ENCODE results near the gene CKAP2L. TPM values are rescaled to one million over a fixed set of nuclear protein-coding genes. Genes with fewer than 3 reads are reported as not detected.
"Not testable (repeated sequence)": the region's sequence is repeated elsewhere in the genome, so short reads cannot be mapped to it uniquely, and the experiment has no call there.

The CKAP2L gene
- total RNA-seq, 1 donor from 2014 or later, result 4.4 TPM

DNA sequence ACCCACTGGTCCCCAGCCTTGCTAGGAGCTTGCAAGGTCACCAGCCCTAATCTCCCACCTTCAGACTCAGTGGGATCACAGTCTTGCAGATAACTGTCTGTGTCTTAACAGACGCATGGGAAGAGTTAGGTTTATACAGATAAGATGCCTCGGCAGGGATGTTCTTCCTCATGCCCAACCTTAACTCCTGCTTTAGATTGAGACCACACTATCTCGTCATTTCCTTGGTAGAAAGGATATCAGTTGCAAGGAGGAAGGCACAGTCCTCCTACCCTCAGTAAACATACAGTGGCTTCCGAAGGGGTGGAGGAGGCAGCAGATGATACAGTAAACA lies 36.4 kb downstream of the CKAP2L start:
- no peak for DNase-seq (ENCODE audit: extremely low read depth, low read depth, low spot score)

DNA sequence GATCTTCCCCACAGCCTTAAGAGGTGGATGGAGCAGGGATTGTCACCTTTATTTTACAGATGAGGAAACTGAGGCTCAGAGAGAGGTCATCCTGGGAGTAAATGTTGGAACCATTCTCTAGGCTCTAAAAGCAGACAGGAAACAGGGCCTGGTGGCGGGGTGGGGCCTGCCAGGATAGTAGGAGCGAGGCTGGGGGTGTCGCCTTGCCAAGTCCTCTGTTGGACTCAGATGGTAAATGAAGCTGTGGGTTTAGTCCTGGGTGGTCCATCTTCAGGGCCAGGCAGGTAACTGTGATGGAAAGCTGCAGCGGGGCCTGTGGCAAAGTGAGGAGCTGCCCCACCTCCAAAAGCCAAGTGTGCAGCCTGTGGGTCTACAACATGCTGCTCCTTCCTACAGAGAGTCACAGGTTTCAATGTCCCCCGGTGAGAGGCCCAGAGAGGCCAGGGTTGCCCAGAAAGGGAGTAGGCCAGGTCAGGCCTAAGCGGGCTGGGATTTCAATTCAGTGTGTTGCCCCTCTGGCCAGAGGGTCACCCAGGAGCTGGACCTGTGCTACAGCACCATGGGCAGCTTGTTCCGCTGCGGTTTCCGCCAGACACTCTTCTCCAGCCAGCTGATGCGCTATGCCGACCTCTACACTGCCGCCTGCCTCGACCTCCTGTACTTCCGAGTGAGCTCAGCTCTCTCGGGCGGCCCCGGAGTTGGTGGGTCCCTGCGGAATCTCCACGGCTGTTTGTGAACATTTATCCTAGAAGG lies 37.0 kb downstream of the CKAP2L start:
- no peak for DNase-seq (ENCODE audit: extremely low read depth, low read depth, low spot score)

DNA sequence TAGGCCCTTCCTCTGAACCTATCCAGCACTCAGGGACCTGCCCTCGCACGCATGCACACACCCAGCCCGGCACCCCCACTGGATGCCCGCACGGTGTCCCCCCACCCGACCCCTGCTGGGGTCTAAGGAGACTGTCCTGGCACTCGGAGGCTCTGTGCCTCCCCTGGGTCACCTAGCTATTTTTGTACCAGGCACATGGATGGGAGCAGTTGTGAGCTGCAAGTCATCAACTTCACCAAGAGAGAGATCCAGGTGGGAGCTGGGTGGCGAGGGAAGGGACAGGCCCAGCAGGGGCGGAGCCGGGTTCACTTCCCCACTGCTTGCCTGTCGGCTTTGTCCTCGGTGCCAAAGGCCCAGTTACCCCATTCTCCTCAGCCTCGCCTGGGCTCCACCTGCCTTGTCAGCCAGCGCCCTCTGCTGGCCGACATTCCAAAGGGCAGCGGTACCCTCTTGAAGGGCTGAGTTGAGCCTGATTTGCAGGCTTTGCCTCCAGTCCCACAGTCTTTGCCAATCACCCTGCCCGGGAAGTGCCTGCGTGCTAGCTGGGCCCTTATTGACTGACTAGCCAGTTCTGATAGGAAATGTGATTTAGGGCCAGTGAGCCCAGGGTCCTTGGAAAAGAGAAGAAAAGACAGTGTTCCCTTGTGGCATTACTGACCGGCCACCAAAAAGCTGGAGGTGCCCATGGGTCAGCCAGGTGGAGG lies 37.8 kb downstream of the CKAP2L start:
- peak; percentile 61 for DNase-seq (ENCODE audit: extremely low read depth, low read depth, low spot score)

DNA sequence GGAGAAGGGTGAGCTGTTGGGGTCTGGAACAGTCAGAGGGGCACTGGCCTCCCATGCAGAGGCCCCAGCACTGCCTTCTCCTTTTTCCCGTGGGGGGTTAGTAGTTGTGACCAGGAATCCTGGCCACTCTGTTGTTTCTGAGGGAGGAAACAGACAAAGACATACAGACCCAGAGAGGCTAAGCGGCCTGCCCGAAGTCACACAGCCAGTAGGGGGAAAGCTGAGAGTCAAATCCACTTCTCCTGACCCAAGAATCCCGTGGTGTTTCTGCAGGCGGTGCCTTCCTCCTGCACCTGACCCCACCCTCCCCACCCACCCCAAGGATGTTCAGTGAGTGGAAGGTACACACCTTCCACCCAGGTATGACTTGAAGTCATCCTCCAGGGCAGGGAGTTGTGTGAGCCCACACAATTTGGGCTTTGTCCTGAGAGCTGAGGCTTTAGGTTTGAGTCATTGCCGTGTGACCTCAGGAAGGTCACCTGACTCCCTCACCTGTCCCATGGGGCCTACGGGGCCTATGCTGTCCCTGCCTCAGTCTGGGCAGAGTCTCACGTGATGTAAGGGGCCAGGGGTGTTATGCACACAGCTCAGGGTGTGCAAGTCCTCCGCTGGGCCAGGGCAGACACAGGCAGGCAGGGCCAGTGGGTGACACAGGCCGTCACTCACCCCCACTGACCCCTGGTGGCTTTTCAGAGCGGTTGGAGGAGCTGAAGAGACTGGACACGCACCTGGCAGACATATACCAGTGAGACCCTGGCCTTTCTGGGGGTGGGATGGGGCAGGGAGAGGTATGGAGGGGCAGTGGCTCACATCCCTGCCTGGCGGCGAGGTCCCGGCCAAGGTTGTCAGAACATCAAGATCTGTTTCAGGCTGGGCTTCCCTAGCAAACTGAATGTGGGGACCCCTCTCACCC lies 38.6 kb downstream of the CKAP2L start:
- no peak for DNase-seq (ENCODE audit: extremely low read depth, low read depth, low spot score)

DNA sequence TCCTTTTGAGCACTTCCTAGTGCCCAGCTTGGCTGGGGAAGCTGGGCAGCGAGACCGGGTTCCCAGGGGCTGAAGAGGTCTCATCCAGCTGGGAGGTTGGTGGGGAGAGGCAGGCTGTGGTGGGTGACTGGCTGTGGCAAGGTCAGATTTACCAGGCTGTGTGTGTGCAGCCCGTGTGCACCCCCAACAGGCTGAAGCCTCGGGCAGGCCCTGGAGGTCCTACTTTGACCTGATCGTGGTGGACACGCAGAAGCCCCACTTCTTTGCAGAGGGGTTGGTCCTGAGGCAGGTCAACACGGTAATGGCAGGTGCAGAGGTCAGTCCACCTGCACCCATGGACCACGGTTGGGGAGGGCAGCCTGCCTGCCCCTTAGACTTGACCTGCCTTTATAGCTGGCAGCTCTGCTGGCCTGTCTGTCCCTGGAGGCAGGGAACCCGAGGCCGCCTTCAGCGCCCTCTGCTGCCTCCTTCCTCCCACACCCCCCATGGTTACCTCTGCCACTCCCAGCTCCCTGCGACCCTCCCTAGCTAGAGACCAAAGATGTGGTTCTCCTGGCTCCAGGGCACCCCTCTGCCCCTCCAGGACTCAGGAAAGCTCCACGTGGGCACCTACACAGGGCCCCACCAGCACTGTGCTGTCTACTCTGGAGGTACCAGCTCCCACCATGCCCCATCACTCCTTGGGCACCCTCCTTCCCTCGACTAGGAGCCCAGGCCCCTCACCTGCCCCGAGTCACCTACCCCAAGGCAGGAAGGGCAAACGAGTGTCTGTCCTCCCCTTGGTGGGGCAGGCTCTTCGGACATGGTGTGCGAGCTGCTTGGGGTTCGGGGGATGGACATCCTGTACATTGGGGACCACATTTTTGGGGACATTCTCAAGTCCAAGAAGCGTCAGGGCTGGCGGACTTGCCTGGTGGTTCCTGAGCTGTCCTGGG lies 39.6 kb downstream of the CKAP2L start:
- no peak for DNase-seq (ENCODE audit: extremely low read depth, low read depth, low spot score)

DNA sequence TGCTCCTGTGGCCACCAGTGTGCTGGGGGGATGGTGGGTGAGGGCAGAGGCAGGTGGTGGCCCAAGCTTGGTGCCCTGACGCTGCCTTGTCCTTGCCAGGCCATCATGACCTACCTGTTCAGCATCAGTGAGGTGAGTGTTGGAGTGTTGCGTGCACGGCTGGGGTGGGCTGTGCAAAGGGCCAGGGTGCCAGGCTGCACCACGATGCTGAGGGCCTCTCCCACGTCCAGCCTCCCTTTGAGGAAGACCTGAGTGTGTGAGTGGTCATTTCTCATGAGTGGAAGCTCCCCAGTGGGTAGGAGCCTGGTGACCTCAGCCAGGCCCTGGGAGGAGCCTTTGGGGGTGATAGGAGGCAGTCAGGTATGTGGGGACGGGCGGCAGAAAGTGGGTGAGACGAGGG lies 40.4 kb downstream of the CKAP2L start:
- no peak for DNase-seq (ENCODE audit: extremely low read depth, low read depth, low spot score)

DNA sequence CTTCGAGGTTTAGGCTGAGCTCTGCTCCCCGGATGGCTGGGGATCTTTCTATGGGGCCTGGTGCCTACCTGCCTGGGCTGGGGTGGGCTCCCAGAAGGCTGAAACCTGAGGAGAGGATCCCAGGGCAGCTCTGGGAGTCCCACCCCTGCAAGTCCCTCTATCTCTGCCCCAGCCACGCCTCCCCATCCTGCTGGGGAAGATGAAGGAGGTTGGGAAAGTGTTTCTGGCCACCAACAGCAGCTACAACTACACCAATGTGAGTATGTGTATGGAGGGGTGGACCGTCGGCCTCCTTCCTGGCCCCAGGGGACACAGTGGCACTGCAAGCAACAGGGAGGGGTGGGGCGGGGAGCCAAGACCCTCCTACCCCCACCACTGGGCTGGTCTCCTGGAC lies 40.9 kb downstream of the CKAP2L start:
- no peak for DNase-seq (ENCODE audit: extremely low read depth, low read depth, low spot score)

DNA sequence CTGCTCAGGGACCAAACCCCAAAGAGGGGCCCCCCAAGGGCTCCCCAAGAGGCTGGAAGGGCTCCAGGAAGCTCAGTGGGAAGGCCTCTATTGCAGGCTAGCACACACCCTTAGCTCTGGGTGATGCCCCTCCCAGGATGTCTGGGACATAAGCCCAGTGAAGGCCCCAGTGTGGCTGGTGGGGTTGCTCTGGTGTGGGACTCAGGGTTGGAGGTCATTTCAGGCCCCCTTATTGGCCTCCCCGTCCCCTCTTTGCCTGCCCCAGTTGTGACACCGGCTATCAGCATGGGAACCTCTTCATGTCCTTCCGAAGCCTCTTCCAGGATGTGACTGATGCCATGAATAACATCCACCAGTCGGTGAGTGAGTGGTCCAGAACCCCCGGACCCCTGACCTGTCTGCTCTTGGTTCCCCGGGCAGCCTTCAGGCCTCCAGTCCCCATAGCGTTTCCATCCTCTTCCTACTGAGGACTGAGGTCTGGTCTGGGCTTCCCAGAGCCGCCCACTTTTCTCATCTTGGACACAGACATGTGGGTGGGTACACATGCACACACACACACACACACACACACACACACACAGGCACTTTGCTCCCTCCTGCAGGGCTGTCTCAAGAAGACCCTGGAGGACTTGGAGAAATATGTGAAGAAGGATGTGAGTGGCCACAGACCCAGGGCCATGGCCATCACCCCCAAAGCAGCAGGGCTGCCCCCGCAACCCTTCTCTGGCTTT lies 41.4 kb downstream of the CKAP2L start:
- DNase-seq (ENCODE audit: extremely low read depth, low read depth, low spot score), result no peak

DNA sequence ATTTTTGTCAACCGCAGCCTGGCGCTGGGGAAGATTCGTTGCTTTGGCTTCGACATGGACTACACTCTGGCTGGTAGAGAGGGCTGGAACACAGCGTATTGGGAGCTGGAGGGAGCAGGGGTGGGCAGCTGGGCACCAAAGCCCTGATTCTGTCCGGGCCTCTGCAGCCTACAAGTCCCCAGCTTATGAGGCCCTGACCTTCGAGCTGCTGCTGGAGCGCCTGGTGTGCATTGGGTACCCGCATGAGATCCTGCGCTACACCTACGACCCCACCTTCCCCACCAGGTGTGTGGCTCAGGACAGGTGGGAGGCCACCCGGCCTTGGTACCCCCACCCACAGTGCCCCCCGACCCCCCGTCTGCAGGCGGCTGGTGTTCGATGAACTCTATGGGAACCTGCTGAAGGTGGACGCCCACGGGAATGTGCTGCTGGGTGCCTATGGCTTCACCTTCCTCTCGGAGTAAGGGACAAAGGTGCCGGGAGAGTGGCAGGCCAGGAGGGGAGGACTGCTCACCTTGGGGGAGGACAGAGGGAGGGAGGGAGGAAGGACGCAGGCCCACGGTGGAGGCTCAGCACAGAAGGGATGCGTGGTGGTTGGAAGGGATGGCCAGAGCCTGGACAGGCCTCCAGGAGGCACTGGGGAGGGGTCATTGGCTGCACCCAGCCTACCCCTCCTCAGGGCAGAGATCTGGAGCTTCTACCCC lies 42.4 kb downstream of the CKAP2L start:
- no peak for DNase-seq (ENCODE audit: extremely low read depth, low read depth, low spot score)

DNA sequence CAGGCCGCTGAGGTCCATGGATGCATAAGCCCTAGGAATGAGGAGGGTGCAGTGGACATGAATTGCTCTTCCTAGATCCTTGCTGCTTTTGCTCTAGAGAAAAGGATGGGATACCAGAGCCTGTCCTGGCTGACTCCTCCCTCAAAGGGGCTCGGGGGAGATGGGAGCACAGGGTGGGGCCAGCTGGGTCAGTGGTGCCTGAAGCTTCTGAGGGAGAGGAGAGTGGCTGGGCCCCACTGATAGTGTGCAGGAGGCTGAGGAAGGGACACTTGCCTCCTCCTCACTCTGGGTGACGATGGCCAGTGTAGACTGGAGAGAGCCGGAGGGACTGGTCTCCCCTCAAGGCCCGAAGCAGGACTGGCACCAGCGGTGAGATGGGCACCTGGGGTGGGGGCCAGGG lies 43.6 kb downstream of the CKAP2L start, which contains the start of gene NT5DC4:
NT5DC4 (plus strand) TSS at position 236 of the 400 bp plus-strand sequence; CDS start at position 296, 60 bp downstream.
- DNase-seq (ENCODE audit: extremely low read depth, low read depth, low spot score), result no peak

DNA sequence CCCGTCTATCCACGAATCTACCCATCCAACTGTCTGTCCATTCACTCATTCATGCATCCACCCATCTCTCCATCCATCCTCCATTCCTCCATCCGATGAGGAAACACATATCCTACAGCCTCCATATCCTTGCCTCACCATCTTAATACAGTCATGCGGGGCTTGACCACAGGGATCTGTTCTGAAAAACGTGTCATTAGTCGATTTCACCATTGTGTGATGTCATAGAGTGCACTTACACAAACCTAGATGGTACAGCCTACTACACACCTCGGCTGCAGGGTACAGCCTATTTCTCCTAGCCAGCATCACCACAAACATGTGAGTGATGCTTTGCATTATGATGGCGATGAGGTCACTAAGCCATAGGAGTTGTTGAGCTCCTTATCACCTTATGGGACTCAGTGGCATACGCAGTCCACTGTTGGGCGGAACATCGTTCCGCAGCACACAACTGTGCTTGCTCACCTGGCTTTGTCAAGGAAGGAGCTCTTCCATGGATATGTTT lies 45.5 kb downstream of the CKAP2L start:
- no peak for DNase-seq (ENCODE audit: extremely low read depth, low read depth, low spot score)

DNA sequence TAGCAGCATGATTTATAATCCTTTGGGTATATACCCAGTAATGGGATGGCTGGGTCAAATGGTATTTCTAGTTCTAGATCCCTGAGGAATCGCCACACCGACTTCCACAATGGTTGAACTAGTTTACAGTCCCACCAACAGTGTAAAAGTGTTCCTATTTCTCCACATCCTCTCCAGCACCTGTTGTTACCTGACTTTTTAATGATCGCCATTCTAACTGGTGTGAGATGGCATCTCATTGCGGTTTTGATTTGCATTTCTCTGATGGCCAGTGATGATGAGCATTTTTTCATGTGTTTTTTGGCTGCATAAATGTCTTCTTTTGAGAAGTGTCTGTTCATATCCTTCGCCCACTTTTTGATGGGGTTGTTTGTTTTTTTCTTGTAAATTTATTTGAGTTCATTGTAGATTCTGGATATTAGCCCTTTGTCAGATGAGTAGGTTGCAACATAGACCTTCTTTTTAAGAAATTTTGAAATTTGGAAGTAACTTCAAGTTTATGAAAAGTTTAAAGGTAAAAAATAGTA lies 47.5 kb downstream of the CKAP2L start:
- not testable (repeated sequence) for DNase-seq (ENCODE audit: extremely low read depth, low read depth, low spot score)

DNA sequence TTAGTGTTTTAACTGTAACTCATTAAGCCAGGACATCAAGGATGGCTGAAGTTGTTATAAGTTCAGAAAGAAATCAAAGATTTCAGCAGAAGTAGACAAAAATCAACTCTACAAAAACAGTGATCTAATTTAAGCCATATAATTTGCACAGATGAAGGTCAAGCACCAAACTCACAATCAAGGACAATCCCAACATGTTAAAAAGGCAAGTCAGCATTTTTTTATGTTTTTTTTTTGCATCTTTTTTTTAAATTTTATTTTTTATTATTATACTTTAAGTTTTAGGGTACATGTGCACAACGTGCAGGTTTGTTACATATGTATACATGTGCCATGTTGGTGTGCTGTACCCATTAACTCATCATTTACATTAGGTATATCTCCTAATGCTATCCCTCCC lies 48.3 kb downstream of the CKAP2L start:
- DNase-seq (ENCODE audit: extremely low read depth, low read depth, low spot score), result not testable (repeated sequence)

DNA sequence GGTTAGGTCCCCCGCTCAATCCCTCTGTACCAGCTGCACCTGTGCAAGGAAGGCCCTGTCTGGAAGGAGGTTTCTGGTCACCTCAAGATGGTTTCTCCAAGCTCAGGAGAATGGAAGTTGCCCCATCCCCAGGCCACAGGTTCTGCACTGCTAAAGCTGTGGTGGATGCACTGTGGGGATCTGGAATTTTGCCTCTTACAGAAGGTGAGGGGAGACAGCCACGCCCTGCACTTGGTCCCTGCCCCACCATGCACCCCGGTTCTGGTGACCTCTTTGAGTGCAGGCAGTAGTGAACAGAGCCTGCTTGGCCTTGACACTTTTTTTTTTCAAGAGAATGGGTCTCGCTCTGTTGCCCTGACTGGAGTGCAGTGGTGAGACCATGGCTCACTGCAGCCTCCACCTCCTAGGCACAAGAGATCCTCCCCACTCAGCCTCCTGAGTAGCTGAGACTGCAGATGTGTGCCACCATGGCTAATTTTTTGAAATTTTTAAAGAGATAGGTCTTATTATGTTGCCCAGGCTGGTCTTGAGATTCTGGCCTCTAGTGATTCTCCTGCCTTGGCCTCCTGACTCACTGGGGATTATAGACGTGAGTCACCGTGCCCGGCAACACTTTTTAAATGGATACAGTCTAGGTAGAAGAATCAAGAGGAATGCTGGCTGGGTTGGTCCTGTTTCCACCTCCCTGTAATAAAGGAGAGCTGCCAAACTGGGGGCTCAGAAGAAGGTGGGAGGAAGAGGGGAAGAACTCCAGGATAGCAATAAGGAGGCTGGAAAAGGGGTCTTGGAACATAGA lies 49.4 kb downstream of the CKAP2L start:
- no peak for DNase-seq (ENCODE audit: extremely low read depth, low read depth, low spot score)

DNA sequence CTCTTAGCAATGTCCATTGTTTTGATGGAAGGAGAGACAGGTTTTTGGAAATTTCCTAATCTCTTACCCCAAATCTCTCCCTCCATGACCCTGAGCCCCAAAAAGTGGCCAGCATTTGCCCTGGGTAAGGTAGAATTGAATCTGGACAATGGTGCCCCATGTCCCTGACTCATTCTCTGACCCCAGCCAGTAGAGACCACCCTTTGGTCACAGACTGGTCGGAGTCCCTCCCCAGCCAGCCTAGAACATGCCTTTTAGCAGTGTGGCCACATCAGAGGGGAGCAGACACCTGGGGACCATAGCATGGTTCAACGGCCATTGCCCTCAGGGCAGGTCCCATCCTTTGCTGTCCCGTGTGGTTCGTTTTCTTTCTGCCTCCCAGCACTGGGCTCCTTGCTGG lies 50.1 kb downstream of the CKAP2L start:
- no peak for DNase-seq (ENCODE audit: extremely low read depth, low read depth, low spot score)

DNA sequence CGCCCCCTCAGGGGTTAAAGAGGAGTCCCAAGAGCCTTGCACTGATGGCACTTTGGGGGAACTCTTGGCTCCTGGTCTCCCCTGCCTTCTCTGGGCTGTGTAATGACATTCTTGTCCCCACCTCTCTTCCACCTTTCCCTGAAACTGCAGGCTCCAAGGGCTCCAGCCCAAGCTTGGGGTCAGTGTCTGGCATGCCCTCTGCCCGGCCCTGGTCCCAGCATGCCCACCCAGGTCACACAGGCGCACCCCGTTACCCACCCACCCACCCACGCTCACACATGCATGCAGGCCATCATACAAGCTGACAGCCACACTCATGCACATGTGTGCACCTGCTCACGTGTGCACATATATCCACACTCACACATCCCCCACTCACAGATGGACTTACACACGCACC lies 50.5 kb downstream of the CKAP2L start:
- DNase-seq (ENCODE audit: extremely low read depth, low read depth, low spot score), result no peak

DNA sequence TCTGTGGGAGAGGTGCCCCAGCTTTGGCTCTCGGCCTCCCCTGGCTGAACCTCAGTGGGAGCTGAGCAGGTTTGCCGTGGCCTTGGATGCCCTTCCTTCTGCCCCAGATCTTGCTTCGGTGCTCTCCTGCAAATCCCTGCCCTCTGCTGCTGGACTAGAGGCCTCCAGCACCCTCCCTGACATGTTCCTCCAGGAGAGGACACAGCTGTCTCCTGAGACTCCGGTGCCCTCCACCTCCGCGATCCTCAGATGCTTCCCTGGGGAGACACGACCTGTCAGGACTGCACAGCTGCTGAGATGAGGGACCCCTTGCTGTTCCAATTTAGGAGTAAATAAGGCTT lies 50.9 kb downstream of the CKAP2L start:
- no peak for DNase-seq (ENCODE audit: extremely low read depth, low read depth, low spot score)
